GM15510 (cell line): ENCODE measurements around the gene NRDC.

Experiments used
- POLR2A ChIP-seq: IDR thresholded peaks from 3 replicates; pipeline ENCODE4 v1.6.1; 2011; ENCODE audit warnings: borderline replicate concordance; ENCODE audit not compliant: insufficient read length; ENCODE audit errors: extremely low read depth

Gene NRDC

DNA sequence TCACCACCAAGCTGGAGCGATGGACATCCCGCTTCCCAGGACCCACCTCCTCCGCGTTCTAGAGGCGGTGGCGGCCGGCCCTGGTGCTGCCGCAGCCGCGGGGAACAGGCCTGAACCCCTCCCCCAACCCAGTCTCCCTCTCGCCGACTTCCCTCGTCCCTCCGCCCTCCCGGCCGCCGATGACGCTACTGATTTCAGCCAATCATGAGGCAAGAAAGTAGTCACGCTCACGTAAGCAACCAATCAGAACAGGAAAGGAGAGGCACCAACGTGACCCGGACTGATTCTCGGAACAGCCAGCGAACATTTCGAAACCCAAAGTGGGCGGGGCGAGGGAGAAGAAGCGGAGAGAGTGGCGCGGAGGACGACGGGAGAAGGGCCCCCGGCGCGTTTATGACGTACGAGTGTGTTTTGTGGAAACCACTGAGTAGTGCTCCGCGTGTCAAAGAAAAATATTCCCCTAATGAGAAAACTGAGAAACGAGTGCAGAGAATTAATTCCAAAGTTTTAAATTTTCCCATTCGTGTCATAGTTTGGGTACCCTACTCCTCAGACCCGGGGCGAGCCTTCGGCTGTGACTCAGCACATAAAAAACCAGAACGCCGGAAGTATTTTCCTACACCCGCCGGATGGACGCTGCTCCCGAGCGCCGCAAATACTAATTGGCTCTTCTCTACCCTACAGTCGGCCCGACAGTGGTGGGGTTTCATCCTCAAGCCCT lies at the start of gene NRDC:
Gene NRDC, minus strand, starts transcription at position 112 of the 721 bp plus-strand sequence. CDS start 112 bp downstream, outside the sequence.
- peak; percentile 88 for TF ChIP-seq POLR2A

- TF ChIP-seq POLR2A = no peak
These were observed 48.5 kb upstream of the NRDC start for GRCh38 chr1:51927029-51927428.

DNA sequence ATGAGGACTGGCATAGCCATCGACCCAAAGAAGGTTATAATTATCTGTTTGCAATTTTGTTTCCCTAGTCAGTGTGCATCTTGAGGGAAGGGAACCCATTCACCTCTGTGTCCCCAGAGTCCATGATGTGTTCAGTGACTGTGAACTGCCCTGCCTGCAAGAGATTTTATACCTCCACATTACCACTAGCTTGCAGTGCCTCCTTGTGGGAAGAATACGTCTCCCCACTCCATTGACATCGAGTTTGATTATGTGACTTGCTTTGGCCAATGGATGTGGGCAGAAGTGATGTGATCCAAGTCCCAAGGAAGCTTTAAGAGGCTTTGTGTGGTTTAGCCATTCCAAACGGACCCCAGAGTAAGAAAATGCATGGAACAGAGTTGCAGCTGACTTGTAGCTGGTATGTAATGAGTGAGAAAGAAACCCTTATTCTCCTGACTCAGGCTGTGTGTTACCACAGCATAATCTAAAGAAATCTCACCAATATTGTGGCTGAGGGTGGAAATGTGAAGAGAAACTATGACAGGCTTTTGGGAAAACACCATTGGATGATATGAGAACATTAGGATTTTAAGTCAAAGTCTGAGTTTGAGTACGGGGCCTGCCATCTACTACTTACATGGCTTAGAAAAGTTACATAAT lies 47.8 kb upstream of the NRDC start:
- no peak for TF ChIP-seq POLR2A

GRCh38 chr1:51924455-51924854 lies 45.9 kb upstream of the NRDC start:
- no peak for TF ChIP-seq POLR2A

- TF ChIP-seq POLR2A = no peak
These were observed 43.5 kb upstream of the NRDC start for GRCh38 chr1:51922040-51922439.

- no peak for TF ChIP-seq POLR2A
These were observed 41.6 kb upstream of the NRDC start for GRCh38 chr1:51920130-51920529.

GRCh38 chr1:51919684-51920083 lies 41.2 kb upstream of the NRDC start:
- no peak for TF ChIP-seq POLR2A

- no peak for TF ChIP-seq POLR2A
These were observed 38.3 kb upstream of the NRDC start for GRCh38 chr1:51916587-51917405.

GRCh38 chr1:51915951-51916350 lies 37.4 kb upstream of the NRDC start:
- no peak for TF ChIP-seq POLR2A

- TF ChIP-seq POLR2A = no peak
These were observed 34.4 kb upstream of the NRDC start for GRCh38 chr1:51912881-51913280.

- no peak for TF ChIP-seq POLR2A
These were observed 31.9 kb upstream of the NRDC start for GRCh38 chr1:51910221-51911000.

GRCh38 chr1:51908499-51908898 lies 30.0 kb upstream of the NRDC start:
- TF ChIP-seq POLR2A = no peak

GRCh38 chr1:51907079-51907702 lies 28.7 kb upstream of the NRDC start:
- TF ChIP-seq POLR2A = no peak
